ENCODE data around the gene ABL1.

The ABL1 gene

DNA sequence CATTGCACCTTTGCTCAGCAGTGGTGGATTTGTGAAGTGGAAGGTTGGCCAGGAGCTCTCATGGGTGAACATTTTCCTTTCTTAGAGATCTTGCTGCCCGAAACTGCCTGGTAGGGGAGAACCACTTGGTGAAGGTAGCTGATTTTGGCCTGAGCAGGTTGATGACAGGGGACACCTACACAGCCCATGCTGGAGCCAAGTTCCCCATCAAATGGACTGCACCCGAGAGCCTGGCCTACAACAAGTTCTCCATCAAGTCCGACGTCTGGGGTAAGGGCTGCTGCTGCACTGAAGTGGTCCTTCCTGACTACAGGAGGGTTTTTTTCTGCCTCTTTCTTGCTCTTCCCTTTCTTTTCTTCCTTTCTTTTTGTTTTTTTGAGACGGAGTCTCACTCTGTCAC is 39.7 kb downstream of the ABL1 start (continued):
- no peak for TF ChIP-seq ZNF274 (IDR thresholded peaks at IDR 0.05; ENCODE audit: low read length)
- no peak for TF ChIP-seq ZNF274 (tag by site-specific recombination; IDR thresholded peaks at IDR 0.05; ENCODE audit: borderline replicate concordance)
- TF ChIP-seq ZNF707 (tag by site-specific recombination; IDR thresholded peaks at IDR 0.05): no peak
- no peak for TF ChIP-seq ZNF146 (tag by site-specific recombination; IDR thresholded peaks at IDR 0.05)

DNA sequence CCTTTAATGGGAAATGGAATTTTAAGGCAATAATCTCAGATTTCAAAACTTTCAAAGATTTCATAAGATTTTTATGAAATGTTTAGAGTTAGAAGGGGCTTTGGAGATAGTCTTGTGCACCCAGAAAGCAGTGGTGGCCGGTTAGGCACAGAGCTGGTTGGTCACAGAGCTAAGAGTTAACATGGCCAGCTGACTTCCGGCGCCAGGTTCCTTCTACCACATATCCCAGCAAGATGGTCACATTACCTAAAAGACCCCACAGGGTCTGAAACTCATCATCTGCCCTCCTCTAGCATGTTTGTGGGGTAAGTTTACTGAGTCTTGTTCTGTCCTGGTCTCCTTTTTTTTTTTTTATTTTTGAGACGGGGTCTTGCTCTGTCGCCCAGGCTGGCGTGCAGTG is 42.2 kb downstream of the ABL1 start:
- no peak overlapping the region for H3K4me3 ChIP-seq (ENCODE audit: low read depth, low read length)
- no peak for TF ChIP-seq ZNF707 (tag by site-specific recombination; IDR thresholded peaks at IDR 0.05)
- TF ChIP-seq ZNF549 (tag by site-specific recombination; IDR thresholded peaks at IDR 0.05): no peak
- no peak for TF ChIP-seq ZNF48 (tag by site-specific recombination; IDR thresholded peaks at IDR 0.05)
- no peak for TF ChIP-seq ZNF792 (tag by site-specific recombination; IDR thresholded peaks at IDR 0.05)
- TF ChIP-seq ZNF660 (tag by site-specific recombination; IDR thresholded peaks at IDR 0.05): no peak
- TF ChIP-seq, protein P1, sequence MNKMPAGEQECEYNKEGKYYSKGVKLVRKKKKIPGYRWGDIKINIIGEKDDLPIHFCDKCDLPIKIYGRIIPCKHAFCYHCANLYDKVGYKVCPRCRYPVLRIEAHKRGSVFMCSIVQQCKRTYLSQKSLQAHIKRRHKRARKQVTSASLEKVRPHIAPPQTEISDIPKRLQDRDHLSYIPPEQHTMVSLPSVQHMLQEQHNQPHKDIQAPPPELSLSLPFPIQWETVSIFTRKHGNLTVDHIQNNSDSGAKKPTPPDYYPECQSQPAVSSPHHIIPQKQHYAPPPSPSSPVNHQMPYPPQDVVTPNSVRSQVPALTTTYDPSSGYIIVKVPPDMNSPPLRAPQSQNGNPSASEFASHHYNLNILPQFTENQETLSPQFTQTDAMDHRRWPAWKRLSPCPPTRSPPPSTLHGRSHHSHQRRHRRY (tag by site-specific recombination; IDR thresholded peaks at IDR 0.05): no peak
- TF ChIP-seq KLF17 (tag by site-specific recombination; IDR thresholded peaks at IDR 0.05): no peak
- no peak for TF ChIP-seq ZNF624 (tag by site-specific recombination; IDR thresholded peaks at IDR 0.05)
- no peak for TF ChIP-seq ZNF747 (tag by site-specific recombination; IDR thresholded peaks at IDR 0.05)
- TF ChIP-seq ZNF560 (tag by site-specific recombination; IDR thresholded peaks at IDR 0.05; ENCODE audit: borderline replicate concordance): no peak
- TF ChIP-seq, protein P2, sequence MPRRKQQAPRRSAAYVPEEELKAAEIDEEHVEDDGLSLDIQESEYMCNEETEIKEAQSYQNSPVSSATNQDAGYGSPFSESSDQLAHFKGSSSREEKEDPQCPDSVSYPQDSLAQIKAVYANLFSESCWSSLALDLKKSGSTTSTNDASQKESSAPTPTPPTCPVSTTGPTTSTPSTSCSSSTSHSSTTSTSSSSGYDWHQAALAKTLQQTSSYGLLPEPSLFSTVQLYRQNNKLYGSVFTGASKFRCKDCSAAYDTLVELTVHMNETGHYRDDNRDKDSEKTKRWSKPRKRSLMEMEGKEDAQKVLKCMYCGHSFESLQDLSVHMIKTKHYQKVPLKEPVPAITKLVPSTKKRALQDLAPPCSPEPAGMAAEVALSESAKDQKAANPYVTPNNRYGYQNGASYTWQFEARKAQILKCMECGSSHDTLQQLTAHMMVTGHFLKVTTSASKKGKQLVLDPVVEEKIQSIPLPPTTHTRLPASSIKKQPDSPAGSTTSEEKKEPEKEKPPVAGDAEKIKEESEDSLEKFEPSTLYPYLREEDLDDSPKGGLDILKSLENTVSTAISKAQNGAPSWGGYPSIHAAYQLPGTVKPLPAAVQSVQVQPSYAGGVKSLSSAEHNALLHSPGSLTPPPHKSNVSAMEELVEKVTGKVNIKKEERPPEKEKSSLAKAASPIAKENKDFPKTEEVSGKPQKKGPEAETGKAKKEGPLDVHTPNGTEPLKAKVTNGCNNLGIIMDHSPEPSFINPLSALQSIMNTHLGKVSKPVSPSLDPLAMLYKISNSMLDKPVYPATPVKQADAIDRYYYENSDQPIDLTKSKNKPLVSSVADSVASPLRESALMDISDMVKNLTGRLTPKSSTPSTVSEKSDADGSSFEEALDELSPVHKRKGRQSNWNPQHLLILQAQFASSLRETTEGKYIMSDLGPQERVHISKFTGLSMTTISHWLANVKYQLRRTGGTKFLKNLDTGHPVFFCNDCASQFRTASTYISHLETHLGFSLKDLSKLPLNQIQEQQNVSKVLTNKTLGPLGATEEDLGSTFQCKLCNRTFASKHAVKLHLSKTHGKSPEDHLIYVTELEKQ (tag by site-specific recombination; IDR thresholded peaks at IDR 0.05; ENCODE audit: borderline replicate concordance): no peak
- TF ChIP-seq ZFP3 (tag by site-specific recombination; IDR thresholded peaks at IDR 0.05; ENCODE audit: low read depth): no peak
- TF ChIP-seq ZNF426 (tag by site-specific recombination; IDR thresholded peaks at IDR 0.05): no peak
- TF ChIP-seq ZNF768 (tag by site-specific recombination; IDR thresholded peaks at IDR 0.05): no peak
- TF ChIP-seq ZNF211 (tag by site-specific recombination; IDR thresholded peaks at IDR 0.05; ENCODE audit: low read depth): no peak
- TF ChIP-seq, protein P3, sequence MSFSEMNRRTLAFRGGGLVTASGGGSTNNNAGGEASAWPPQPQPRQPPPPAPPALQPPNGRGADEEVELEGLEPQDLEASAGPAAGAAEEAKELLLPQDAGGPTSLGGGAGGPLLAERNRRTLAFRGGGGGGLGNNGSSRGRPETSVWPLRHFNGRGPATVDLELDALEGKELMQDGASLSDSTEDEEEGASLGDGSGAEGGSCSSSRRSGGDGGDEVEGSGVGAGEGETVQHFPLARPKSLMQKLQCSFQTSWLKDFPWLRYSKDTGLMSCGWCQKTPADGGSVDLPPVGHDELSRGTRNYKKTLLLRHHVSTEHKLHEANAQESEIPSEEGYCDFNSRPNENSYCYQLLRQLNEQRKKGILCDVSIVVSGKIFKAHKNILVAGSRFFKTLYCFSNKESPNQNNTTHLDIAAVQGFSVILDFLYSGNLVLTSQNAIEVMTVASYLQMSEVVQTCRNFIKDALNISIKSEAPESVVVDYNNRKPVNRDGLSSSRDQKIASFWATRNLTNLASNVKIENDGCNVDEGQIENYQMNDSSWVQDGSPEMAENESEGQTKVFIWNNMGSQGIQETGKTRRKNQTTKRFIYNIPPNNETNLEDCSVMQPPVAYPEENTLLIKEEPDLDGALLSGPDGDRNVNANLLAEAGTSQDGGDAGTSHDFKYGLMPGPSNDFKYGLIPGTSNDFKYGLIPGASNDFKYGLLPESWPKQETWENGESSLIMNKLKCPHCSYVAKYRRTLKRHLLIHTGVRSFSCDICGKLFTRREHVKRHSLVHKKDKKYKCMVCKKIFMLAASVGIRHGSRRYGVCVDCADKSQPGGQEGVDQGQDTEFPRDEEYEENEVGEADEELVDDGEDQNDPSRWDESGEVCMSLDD (tag by site-specific recombination; IDR thresholded peaks at IDR 0.05): no peak
- ChIA-PET POLR2A (no interaction called here), CTCF (interaction anchor here (0.6 to 6.0 kb wide), 4 partner anchors 9 to 176 kb away, joined by 3 to 85 read pairs (median 4); no protein-coding TSS in a partner anchor)
- H3K27ac ChIP-seq (ENCODE audit: extremely low read depth, low read depth, low read length): no peak overlapping the region
- no peaks in the 10 kb centered on the region for H3K4me1 ChIP-seq (ENCODE audit: control insufficient read depth, insufficient read depth, low read length)
- no peaks in the 10 kb centered on the region for H3K9me3 ChIP-seq (ENCODE audit: control insufficient read depth, insufficient read depth, low read depth, low read length)
- peaks cover 0 to 83% of the 10 kb centered on the region in 2 experiments; a peak in 2 of 3 replicates for H3K36me3 ChIP-seq (ENCODE audit: control insufficient read depth in 2 of 2, insufficient read depth in 1 of 2, low read length in 2 of 2)

Data from HEK293 (cell line).